Activated CD4-positive, CD25-positive, alpha-beta regulatory T cell treated with anti-CD3 and anti-CD28 coated beads, Interleukin-2, amount 50 U/mL, for 72 hours (primary cell): ENCODE results near the gene UQCRQ.

Experiments used
- DNase-seq: peaks from one replicate; pipeline ENCODE4 v3.0.0; 2021

Gene UQCRQ

DNA sequence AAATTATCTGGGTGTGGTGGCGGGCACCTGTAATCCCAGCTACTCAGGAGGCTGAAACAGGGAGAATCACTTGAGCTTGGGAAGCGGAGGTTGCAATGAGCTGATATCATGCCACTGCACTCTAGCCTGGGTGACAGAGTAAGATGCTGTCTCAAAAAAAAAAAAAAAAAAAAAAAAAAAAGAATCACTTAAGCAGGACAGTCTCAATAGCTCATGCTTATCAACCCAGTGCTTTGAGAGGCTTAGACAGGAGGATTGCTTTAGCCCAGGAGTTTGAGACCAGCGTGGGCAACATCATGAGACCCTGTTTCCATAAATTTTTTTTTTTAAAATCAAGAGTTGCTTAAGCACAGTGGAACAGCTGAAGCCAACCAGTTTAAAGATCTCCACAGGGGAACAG lies 49.6 kb downstream of the UQCRQ start:
- no peak for DNase-seq
